Measurements from ENCODE around the gene NDC80. TPM values are rescaled to one million over a fixed set of nuclear protein-coding genes. Genes with fewer than 3 reads are reported as not detected.
A peak's percentile ranks its signal among the peaks of the same experiment; 100 is the strongest.

The NDC80 gene
- total and polyA plus RNA-seq, 9 of the 15 experiments (the other 6 are each of a cell fraction or from before 2014, with no cell fraction given) = 65.2 to 97.9 (median 83.3) TPM

GRCh38 chr18:2571200-2572170 is at the start of gene NDC80, which contains the start of gene METTL4 (continued):
- TF ChIP-seq RBM22 (IDR thresholded peaks at IDR 0.05; ENCODE audit: low read depth, low read length, poor library complexity, severe bottlenecking) = no peak
- no peak for TF ChIP-seq STAG1 (CRISPR knock-in tag; IDR thresholded peaks at IDR 0.05; ENCODE audit: borderline replicate concordance)
- no peak for TF ChIP-seq ZNF507 (tag; conservative IDR thresholded peaks at IDR 0.05)
- no peak for TF ChIP-seq CBX8 (IDR thresholded peaks at IDR 0.05; ENCODE audit: borderline replicate concordance, extremely low read depth, low read depth, low read length, poor library complexity, severe bottlenecking)
- no peak for TF ChIP-seq ZNF445 (CRISPR knock-in tag; IDR thresholded peaks at IDR 0.05; ENCODE audit: low read depth)
- TF ChIP-seq ZBTB34 (CRISPR knock-in tag; IDR thresholded peaks at IDR 0.05) = no peak
- no peak for TF ChIP-seq CAMTA2 (CRISPR knock-in tag; conservative IDR thresholded peaks at IDR 0.05)
- no peak for TF ChIP-seq POLR3G (IDR thresholded peaks at IDR 0.05; ENCODE audit: extremely low read depth, insufficient read length, insufficient replicate concordance)
- 0 out of 2 replicates have a peak, but pooled peaks have one; percentile 26 for TF ChIP-seq PHB (CRISPR knock-in tag; IDR thresholded peaks at IDR 0.05)
- TF ChIP-seq TOE1 (IDR thresholded peaks at IDR 0.05; ENCODE audit: borderline replicate concordance) = peak; percentile 65; the same call in 1 of the 2 replicates
- TF ChIP-seq TOE1 (CRISPR knock-in tag; IDR thresholded peaks at IDR 0.05; ENCODE audit: borderline replicate concordance, low read depth) = peak; percentile 87; the same call in 1 of the 2 replicates
- TF ChIP-seq OTX1 (CRISPR knock-in tag; IDR thresholded peaks at IDR 0.05) = no peak
- peak; percentile 98 for TF ChIP-seq ATF3 (IDR thresholded peaks at IDR 0.05)
- TF ChIP-seq ATF3 (CRISPR knock-in tag; conservative IDR thresholded peaks at IDR 0.05) = peak; percentile 89
- no peak for TF ChIP-seq WHSC1 (IDR thresholded peaks at IDR 0.05; ENCODE audit: low read length)
- TF ChIP-seq JUND (IDR thresholded peaks at IDR 0.05; ENCODE audit: borderline replicate concordance, low read depth, low read length) = peak; percentile 95
- TF ChIP-seq JUND (tag; IDR thresholded peaks at IDR 0.05; ENCODE audit: borderline replicate concordance, low read depth, low read length) = peak; percentile 94
- no peak for TF ChIP-seq HNRNPH1 (optimal IDR thresholded peaks at IDR 0.05; ENCODE audit: low read depth, low read length)
- no peak for TF ChIP-seq IRF1 (CRISPR knock-in tag; IDR thresholded peaks at IDR 0.05; ENCODE audit: borderline replicate concordance)
- no peak for TF ChIP-seq SRSF1 (IDR thresholded peaks at IDR 0.05; ENCODE audit: low read depth, low read length)
- TF ChIP-seq ZNF165 (CRISPR knock-in tag; IDR thresholded peaks at IDR 0.05; ENCODE audit: borderline replicate concordance) = no peak; the same call in 1 of the 2 replicates
- TF ChIP-seq MEIS2 (IDR thresholded peaks at IDR 0.05; ENCODE audit: partially characterized antibody) = no peak
- TF ChIP-seq NCOA2 (IDR thresholded peaks at IDR 0.05; ENCODE audit: partially characterized antibody in 2 of 2) = peak in 1 of 2 experiments; percentile 11
- TF ChIP-seq NFYB (IDR thresholded peaks at IDR 0.05; ENCODE audit: extremely low read depth, insufficient read length) = no peak
- no peak for TF ChIP-seq MCM5 (IDR thresholded peaks at IDR 0.05; ENCODE audit: low read depth)
- TF ChIP-seq HCFC1 (IDR thresholded peaks at IDR 0.05; ENCODE audit: low read depth, low read length) = peak; percentile 92

Data from K562 (cell line).